SKM-1 treated with dmso at 0.1 percent for 144 hours (cell line): ENCODE measurements around the gene TMEM106A.
"Not testable (repeated sequence)": the region's sequence is repeated elsewhere in the genome, so short reads cannot be mapped to it uniquely, and the experiment has no call there.

Experiments
- DNase-seq: peaks from one replicate; lab custom pipeline; 2025; ENCODE audit not compliant: unreplicated experiment; lab: John Stamatoyannopoulos, UW

The TMEM106A gene

DNA sequence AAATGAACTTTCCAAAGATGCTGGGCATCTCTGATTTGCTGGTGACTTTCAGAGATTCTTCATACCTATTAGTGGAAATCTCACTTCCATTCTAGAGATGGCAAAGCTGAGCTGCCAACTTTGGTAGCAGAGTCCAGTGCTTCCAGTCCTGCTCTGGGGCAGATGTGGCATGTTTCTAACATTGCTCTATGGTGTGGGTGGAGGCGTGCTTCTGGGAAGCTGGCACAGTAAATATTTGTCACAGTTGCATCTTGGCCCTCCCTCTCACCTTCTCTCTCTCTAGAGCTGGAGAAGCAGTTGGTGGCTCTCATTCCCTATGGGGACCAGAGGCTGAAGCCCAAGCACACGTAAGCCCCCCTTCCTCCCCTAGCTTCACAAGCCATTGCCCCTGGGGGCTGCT is 1.9 kb downstream of the TMEM106A start:
- no peak for DNase-seq

DNA sequence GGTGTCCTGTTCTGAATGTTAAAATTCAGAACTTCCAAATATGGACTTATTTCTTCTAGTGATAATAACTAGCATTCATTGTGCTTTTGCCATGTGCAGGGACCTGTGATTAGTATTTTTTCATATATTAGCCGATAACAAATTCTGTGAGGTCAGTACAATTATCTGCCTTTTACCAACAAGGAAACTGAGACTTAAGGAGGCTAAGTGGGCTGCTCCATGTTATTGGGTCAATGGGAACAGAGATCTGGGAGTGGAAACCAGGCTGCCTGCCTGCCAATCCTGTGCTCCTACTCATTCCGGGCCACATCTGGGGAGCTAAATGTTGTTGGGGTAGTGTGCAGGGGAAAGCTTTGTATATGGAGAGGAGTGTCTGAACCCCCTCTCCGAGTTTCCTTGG is 3.7 kb downstream of the TMEM106A start:
- no peak for DNase-seq

DNA sequence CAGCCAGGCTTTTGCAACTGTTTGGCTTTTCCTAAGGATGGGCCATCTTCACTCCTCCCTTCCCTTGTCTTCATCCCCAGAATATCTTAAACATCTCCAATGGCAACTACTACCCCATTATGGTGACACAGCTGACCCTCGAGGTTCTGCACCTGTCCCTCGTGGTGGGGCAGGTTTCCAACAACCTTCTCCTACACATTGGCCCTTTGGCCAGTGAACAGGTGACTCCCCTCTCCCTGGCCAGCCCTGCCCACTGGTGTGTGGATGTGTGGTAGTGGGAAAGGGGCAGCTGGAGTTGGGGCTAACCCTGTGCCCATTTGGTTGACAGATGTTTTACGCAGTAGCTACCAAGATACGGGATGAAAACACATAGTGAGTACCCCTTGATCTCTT is 4.7 kb downstream of the TMEM106A start:
- DNase-seq: no peak

DNA sequence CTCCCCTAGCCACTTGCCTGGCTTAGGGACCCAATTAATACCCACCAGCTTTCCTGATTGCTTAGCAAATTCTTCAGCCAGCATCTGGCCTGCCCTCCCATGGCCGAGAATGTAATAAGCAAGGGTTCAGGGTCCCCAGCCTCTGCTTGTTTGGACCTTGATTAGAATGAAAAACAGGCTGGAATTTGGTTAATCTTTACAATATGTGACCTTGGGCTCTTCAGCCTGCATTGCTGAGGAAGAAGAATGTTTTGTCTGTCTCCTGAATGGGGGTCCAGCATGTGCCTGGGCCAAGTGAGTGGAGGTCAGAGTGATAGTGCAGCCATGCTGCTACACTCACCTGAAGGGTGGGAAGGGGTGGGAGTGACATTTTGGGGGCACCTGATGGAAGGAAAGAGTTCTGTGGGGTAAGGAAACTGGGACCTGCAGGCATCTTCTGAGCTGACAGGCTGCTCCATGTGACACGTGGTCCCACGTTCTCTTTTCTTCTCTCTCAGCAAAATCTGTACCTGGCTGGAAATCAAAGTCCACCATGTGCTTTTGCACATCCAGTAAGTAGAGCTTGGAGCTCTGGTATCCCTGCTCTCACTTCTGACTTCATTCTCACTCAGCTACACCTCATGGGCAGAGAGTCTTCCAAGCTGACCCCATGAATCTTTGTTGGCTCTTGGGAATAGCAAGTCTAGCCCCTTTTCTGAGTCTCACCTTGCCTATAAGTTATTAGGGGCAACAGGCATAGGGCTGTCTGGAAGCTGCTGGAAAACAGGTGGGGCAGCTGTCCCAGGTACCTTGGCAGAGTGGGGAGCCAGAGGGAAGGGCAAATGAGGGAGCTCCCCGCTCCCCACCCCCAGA is 5.3 kb downstream of the TMEM106A start:
- no peak for DNase-seq

DNA sequence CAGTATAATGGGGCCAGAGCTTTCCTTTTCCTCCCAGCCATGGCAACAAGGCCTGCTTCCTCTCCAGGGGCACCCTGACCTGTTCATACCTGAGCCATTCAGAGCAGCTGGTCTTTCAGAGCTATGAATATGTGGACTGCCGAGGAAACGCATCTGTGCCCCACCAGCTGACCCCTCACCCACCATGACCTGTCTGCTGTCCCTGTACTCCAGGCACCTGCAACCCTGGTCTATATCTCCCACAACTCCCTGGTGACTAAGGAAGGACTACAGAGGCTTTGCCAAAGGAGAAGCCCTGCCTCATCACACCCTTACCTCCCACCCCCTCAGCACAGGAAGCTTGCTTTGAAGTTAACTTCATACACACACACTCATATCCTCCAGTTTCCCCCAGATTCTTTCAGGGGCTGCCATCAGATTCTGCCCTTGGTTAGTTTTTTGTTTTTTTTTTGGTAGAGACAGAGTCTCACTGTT is 6.0 kb downstream of the TMEM106A start:
- DNase-seq: no peak

DNA sequence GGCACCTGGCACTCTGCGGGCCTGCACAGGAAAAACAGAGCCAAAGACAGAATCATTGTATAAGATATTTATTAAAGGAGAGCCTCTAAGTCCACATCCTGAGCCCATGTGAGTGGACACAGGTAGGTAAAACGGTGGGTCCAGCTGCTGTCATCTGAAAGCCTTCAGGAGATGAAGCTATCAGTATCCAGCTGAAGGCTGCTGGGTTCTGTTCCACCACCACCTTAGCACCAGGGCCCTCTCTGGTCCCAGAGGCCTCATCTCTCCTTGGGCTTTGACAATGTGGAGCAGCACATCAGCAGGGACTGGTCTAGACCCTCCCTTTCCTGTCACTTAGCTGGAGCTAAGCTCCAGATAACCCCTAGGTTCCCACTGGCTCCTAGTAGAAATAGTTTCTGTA is 7.3 kb downstream of the TMEM106A start:
- DNase-seq: no peak

DNA sequence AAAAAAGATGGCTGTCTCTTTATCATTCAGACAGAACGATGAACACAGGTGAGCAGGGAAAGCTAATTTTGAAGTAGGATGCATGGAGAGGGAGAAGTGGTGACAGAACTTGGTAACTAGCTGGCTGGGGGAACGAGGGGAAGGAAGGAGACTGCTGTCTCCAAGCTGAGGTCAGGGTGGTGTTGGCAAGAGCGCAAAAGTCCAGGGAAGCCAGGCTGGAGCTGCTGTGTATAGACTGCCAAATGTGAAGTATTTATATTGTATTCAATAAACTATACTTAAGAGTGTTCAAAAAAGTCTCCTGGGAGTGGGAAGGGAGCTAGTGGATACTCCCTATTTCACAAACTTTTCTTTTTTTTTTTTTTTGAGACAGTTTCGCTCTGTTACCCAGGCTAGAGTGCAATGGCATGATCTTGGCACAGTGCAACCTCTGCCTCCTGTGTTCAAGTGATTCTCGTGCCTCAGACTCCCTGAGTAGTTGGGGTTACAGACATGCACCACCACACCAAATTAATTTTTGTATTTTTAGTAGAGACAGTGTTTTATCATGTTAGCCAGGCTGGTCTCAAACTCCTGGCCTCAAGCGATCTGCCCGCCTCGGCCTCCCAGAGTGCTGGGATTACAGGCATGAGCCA is 8.2 kb downstream of the TMEM106A start:
- DNase-seq: no peak

DNA sequence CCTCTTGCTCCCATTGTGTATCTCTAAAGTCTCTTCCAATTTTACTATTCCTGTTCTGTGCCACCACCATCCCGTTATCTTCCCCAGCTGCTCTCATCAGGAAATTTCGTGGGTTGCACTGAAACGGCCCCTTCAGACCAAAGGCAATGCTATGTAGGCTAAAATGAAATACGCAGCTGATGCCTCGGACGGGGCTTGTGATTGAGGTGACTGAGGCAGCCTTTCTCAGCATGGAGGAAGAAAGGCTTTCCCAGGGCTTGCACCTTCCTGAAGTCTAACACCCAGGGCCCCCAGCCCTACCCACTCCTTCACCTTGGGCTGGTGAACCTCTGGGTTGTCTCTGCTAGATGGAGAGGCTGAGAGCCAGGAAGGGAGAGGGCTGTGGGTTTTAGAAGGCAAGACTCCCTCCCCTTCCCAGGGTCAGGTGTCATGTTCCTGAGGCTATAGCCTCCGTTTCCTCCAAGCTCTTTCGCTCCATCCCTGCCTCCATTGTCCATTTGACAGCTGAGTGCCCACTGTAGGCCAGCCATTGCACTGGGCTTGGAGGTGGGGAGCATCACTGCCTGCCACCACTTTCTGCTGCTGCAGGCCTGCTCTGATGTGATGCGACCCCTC is 8.9 kb downstream of the TMEM106A start:
- DNase-seq: no peak

DNA sequence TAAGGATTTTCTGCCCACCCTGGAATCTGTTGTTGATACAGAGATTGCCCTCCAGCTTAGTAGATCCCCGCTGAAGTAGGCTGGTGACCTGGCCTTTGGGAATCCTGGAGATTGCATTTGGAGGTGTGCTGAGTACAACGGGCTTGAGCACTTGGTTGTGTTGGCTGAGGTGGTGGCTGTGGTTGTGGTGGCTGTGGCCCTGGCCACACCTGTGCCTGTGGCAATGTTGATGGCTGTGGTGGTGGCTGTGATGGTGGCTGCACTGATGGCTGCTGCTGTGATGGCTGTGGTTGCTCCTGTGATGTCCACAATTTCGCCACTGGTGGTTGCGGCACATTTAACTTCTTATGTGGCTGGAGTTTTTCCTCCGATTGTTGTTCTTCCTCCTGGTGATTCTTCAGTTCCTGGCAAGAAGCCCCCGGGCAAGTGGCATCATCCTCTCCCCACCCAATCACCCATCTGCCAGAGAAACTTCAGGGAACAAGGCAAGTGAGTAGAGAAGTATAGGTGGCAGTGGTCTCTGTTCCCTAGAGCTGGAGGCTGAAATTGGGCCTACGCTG is 12.6 kb downstream of the TMEM106A start:
- DNase-seq: no peak

DNA sequence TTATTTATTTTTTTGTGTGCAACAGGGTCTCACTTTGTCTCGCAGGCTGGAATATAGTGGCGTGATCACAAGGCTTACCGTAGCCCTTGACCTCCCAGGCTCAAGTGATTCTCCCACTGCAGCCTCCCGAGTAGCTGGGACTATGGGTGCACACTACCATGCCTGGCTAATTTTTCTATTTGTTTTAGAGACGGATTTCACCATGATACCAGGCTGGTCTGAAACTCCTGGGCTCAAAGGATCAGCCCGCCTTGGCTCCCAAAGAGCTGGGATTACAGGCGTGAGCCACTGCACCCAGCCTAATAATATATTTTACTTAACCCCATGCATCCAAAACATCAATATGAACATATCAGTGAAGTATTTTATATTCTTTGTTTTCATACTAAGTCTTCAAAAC is 14.7 kb downstream of the TMEM106A start:
- no peak for DNase-seq

DNA sequence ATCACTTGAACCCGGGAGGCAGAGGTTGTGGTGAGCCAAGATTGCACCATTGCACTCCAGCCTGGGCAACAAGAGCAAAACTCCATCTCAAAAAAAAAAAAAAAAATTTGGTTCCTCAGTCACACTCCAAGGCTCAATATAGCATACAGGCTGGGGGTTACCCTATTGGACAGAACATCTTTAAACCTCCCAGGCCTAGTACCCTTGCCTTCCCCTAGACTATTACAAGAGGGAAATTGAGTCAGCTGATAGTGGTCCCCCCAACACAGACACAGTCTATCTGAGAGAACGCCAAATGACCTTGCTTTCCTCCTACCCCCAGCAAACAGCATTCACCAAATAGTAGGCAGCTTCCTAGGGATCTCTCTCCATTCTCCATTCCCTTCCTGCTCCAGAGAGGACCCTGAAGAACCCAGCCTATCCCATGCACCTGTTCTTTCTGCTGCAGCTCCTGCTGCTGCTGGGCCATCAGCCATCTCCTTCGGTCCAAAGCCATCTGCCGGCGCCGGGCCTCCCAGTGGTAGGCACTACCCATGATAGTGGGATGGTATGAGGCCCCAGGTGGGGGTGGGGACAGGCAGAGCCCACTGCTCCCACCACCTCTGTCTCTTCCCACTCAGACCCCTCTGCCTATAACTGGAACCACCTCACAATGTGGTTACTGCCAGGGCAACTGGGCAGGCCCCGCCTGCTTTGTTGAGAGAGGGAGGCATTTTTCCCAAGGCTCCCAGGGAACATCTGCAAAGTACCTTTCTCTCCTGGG is 16.5 kb downstream of the TMEM106A start, which contains the start of gene CCDC200:
Gene CCDC200, minus strand, starts transcription at position 604 of the 763 bp plus-strand sequence. Its CDS starts 69 bp downstream, at position 535.
- DNase-seq: not testable (repeated sequence)

DNA sequence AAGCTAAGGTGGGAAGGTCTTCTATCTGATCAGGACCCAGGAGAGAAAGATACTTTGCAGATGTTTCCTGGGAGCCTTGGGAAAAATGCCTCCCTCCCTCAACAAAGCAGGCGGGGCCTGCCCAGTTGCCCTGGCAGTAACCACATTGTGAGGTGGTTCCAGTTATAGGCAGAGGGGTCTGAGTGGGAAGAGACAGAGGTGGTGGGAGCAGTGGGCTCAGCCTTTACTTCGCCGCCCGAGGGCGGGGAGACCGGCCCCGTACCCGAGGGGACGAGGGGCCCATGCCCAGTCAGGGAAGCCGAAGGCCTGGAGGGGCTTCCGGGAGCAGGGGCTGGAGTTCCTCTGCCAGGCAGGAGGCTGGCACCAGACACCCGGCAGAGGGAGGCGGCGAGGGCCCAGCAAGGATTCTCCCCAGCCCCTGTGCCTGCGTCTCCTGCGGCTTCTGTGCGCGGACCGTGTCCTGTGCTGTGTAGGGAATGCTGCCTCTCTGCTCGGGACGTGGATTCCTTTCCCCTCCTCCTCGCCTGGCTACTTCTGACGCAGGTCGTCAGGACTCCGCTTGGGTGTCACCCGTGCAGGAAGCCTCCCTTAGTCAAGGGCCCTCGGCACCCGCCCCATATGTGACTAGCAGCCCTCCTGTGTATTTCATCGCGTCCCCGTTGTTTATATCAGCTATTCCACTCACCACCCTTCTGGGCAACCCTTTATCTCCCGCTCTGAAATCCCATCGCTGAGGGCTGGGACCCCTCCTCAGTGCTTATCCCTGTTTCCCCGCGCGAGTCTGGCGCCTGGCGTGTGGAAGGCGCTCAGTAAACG is 19.7 kb downstream of the TMEM106A start:
- DNase-seq: not testable (repeated sequence)

DNA sequence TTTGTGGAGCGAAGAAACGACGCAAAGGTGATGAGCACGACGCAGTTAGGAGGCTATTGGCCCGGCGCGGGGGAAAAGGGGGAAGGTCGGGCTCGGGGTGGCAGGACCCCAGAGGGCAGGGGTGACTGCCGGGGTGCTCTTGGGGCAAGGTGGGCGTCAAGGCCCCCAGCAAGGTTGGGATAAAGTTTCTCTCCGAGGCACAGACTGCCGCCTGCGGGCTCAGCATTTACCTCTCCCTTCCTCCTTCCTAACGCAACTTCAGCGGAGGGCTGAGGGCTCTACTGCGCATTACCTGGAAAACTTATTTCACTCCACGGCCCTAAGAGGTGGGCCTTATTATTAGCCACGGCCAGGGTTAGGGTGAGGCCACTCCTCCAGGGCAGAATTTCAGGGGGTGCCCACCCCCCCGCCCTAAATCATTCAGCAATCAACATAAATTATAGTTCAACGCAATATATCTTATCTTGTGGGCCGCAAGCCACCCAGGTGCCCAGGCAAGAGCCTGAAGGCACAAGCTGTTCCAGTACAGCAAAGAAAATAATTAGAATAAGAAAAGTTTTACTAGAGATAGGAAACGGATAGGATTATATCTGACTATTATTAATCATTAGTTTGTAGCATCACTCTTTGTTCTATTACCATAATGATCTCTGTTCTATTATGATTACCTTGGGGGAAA is 20.5 kb downstream of the TMEM106A start:
- DNase-seq: not testable (repeated sequence)

DNA sequence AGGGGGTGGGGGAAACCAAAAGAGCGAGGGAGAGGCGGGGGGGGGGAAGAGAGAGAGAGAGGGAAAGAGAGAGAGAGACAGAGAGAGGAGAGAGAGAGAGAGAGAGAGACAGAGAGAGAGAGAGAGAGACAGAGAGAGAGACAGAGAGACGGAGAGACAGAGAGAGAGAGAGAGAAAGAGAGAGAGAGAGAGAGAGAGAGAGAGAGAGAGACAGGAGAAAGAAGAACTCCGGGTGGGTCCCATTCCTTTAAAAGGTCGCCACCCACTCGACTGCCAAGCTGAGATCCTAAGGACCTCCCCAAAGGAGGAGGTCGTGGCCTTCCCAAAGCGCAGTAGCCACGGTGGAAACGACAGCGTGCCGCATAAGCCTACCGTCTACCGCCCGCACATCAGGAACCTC is 21.6 kb downstream of the TMEM106A start:
- not testable (repeated sequence) for DNase-seq

DNA sequence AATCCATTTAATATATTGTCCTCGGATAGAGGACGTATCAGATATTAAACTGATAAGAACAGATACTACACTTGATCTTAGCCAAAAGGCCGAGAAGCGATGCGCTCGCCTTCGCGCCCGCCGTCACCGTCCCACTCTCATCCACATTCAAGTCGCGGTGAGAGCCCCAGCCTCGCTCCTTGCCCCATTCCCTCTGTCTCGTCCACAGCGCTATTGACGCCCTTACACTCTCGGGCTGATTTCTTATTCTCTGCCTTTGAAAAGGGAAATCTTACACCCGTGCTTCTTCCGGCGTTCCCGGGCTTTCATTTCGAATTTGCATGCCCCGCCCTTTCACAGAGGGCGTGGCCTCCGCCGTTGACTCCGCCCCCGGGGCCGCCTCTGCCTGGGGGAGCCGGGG is 22.2 kb downstream of the TMEM106A start, which contains the start of gene RNU2-1:
Gene RNU2-1, minus strand, starts transcription at position 101 of the 400 bp plus-strand sequence.
- not testable (repeated sequence) for DNase-seq

DNA sequence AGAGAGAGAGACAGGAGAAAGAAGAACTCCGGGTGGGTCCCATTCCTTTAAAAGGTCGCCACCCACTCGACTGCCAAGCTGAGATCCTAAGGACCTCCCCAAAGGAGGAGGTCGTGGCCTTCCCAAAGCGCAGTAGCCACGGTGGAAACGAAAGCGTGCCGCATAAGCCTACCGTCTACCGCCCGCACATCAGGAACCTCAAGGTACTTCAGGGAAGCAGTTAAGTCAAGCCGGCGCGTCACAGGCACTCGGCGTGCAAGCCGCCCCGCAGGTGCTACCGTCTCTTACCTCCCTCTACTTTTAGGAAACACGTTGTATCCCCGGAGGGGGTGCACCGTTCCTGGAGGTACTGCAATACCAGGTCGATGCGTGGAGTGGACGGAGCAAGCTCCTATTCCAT is 27.9 kb downstream of the TMEM106A start:
- not testable (repeated sequence) for DNase-seq

DNA sequence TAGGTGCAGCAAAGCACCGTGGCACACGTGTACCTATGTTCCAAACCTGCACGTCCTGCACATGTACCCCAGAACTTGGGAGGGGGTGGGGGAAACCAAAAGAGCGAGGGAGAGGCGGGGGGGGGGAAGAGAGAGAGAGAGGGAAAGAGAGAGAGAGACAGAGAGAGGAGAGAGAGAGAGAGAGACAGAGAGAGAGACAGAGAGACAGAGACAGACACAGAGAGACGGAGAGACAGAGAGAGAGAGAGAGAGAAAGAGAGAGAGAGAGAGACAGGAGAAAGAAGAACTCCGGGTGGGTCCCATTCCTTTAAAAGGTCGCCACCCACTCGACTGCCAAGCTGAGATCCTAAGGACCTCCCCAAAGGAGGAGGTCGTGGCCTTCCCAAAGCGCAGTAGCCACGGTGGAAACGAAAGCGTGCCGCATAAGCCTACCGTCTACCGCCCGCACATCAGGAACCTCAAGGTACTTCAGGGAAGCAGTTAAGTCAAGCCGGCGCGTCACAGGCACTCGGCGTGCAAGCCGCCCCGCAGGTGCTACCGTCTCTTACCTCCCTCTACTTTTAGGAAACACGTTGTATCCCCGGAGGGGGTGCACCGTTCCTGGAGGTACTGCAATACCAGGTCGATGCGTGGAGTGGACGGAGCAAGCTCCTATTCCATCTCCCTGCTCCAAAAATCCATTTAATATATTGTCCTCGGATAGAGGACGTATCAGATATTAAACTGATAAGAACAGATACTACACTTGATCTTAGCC is 29.1 kb downstream of the TMEM106A start:
- DNase-seq: not testable (repeated sequence)

DNA sequence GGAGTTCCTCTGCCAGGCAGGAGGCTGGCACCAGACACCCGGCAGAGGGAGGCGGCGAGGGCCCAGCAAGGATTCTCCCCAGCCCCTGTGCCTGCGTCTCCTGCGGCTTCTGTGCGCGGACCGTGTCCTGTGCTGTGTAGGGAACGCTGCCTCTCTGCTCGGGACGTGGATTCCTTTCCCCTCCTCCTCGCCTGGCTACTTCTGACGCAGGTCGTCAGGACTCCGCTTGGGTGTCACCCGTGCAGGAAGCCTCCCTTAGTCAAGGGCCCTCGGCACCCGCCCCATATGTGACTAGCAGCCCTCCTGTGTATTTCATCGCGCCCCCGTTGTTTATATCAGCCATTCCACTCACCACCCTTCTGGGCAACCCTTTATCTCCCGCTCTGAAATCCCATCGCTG is 34.8 kb downstream of the TMEM106A start:
- not testable (repeated sequence) for DNase-seq
